Retinal pigment epithelial cell (primary cell): ENCODE measurements around the gene CTTNBP2.

Experiments used
- DNase-seq: peaks from one replicate; pipeline ENCODE4 v3.0.0-alpha.2; 2010; ENCODE audit warnings: low read depth
- H3K4me3 ChIP-seq: 2 replicates; pipeline ENCODE4 v1.5.1; 2011; ENCODE audit warnings: mild to moderate bottlenecking, low read length, control low read depth, moderate library complexity
- CTCF ChIP-seq: conservative IDR thresholded peaks from 2 replicates; pipeline ENCODE4 v1.5.1; 2011; ENCODE audit warnings: low read depth, low read length, control low read depth, inconsistent platforms

CTTNBP2 gene

GRCh38 chr7:117741962-117742361 is 131.3 kb downstream of the CTTNBP2 start:
- H3K4me3 ChIP-seq: no peak overlapping the region
- TF ChIP-seq CTCF: no peak
- no peak for DNase-seq

- DNase-seq: no peak
- TF ChIP-seq CTCF: no peak
- H3K4me3 ChIP-seq: no peak overlapping the region
These were observed 134.2 kb downstream of the CTTNBP2 start for GRCh38 chr7:117739085-117739484.

- TF ChIP-seq CTCF: no peak
These were observed 135.3 kb downstream of the CTTNBP2 start for GRCh38 chr7:117737926-117738325.

GRCh38 chr7:117731455-117731854 is 141.8 kb downstream of the CTTNBP2 start:
- no peak overlapping the region for H3K4me3 ChIP-seq
- no peak for TF ChIP-seq CTCF
- no peak for DNase-seq

More at GRCh38 chr7:117737926-117738325, 135.3 kb downstream of the CTTNBP2 start:
- DNase-seq: no peak
- no peak overlapping the region for H3K4me3 ChIP-seq

- no peak for TF ChIP-seq CTCF
- no peak for DNase-seq
- H3K4me3 ChIP-seq: no peak overlapping the region
These were observed 142.9 kb downstream of the CTTNBP2 start for GRCh38 chr7:117730390-117730789.

- no peak for TF ChIP-seq CTCF
- H3K4me3 ChIP-seq: no peak overlapping the region
- DNase-seq: peak; percentile 24
These were observed 144.2 kb downstream of the CTTNBP2 start for GRCh38 chr7:117728890-117729624.

- TF ChIP-seq CTCF: no peak
- no peak for DNase-seq
- no peak overlapping the region for H3K4me3 ChIP-seq
These were observed 148.3 kb downstream of the CTTNBP2 start for GRCh38 chr7:117724898-117725297.
